Measurements from ENCODE around the gene GPSM1. TPM values are rescaled to one million over a fixed set of nuclear protein-coding genes. Genes with fewer than 3 reads are reported as not detected.

The GPSM1 gene
- total and polyA plus RNA-seq, 9 of the 15 experiments (the other 6 are each of a cell fraction or from before 2014, with no cell fraction given): 0.04 to 14.2 (median 3.1) TPM

DNA sequence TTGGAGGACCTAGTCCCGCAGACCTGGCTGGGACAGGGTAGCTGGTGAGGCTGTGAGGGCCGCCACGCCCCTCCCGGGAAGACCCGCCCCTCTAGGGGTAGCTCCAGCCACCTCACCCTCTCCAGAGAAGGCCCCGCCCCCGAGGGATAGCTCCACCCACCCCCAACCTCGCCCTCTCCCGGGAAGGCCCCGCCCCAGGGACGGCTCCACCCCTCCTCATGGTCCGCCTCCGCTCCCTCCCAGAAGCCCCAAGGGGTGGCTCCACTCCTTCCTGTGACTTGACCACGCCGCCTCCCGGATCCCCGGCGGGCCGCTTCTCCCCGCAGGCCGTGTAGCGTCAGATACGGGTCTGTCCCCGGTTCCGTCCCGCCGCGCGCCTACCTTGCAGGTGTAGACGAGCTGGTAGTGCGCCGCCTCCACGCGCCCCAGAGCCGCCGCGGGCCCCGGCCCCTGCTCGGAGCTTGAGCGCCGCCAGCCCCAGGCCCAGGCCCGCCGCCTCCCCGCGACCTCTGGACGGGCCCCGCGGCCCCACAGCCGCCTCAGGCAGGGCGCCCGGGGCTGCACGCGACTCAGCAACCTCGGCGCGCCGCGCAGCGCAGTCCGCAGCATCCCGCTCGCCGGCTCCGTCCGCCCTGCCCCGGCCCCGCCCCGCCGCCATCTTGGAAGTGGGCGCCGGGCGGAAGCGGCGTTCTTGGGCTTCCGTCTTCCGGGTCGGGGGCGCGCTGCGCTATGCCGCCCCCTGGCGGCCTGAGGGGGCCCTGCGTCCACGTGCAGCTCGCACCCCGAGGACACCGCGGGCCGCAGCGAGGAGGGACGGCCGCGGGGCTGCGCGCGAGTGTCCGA, 36.0 kb downstream of the GPSM1 start, which contains the start of gene DNLZ (continued):
- TF ChIP-seq HLTF (IDR thresholded peaks at IDR 0.05): no peak
- TF ChIP-seq ZBTB33 (CRISPR knock-in tag; IDR thresholded peaks at IDR 0.05): peak; percentile 91
- TF ChIP-seq ZNF24 (IDR thresholded peaks at IDR 0.05): no peak; the same call in 1 of the 2 replicates
- TF ChIP-seq ZKSCAN8 (CRISPR knock-in tag; IDR thresholded peaks at IDR 0.05): no peak
- TF ChIP-seq PHF8 (IDR thresholded peaks at IDR 0.05; ENCODE audit: borderline replicate concordance, low read length): peak; percentile 88; the same call in 1 of the 2 replicates
- 0 out of 2 replicates have a peak, but pooled peaks have one; percentile 12 for TF ChIP-seq ZNF695 (CRISPR knock-in tag; IDR thresholded peaks at IDR 0.05)
- TF ChIP-seq DDX20 (tag; IDR thresholded peaks at IDR 0.05; ENCODE audit: low read depth): no peak
- TF ChIP-seq RNF2 (IDR thresholded peaks at IDR 0.05): peak; percentile 91; the same call in 1 of the 2 replicates
- TF ChIP-seq ZNF436 (CRISPR knock-in tag; IDR thresholded peaks at IDR 0.05): no peak
- no peak for TF ChIP-seq RAD51 (IDR thresholded peaks at IDR 0.05; ENCODE audit: borderline replicate concordance, low read depth)
- TF ChIP-seq KHSRP (IDR thresholded peaks at IDR 0.05): no peak
- 0 out of 2 replicates have a peak, but pooled peaks have one; percentile 63 for TF ChIP-seq KLF13 (tag; IDR thresholded peaks at IDR 0.05; ENCODE audit: borderline replicate concordance, low read depth)
- TF ChIP-seq, protein P1, sequence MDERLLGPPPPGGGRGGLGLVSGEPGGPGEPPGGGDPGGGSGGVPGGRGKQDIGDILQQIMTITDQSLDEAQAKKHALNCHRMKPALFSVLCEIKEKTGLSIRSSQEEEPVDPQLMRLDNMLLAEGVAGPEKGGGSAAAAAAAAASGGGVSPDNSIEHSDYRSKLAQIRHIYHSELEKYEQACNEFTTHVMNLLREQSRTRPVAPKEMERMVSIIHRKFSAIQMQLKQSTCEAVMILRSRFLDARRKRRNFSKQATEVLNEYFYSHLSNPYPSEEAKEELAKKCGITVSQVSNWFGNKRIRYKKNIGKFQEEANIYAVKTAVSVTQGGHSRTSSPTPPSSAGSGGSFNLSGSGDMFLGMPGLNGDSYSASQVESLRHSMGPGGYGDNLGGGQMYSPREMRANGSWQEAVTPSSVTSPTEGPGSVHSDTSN (CRISPR knock-in tag; IDR thresholded peaks at IDR 0.05; ENCODE audit: low read depth): no peak
- TF ChIP-seq, protein P1 (tag; conservative IDR thresholded peaks at IDR 0.05; ENCODE audit: low read depth): no peak
- TF ChIP-seq, protein P2, sequence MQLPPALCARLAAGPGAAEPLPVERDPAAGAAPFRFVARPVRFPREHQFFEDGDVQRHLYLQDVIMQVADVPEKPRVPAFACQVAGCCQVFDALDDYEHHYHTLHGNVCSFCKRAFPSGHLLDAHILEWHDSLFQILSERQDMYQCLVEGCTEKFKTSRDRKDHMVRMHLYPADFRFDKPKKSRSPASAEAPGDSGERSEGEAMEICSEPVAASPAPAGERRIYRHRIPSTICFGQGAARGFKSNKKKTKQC (CRISPR knock-in tag; IDR thresholded peaks at IDR 0.05): peak; percentile 96
- no peak for TF ChIP-seq MCM7 (IDR thresholded peaks at IDR 0.05)
- TF ChIP-seq ZBED1 (IDR thresholded peaks at IDR 0.05): peak; percentile 21
- no peak; a peak in 1 of 4 replicates for TF ChIP-seq CSDE1 (IDR thresholded peaks at IDR 0.05)
- peak; percentile 48 for TF ChIP-seq TEAD4 (IDR thresholded peaks at IDR 0.05; ENCODE audit: low read length)
- TF ChIP-seq TEAD4 (CRISPR knock-in tag; IDR thresholded peaks at IDR 0.05; ENCODE audit: borderline replicate concordance): no peak
- TF ChIP-seq CREM (IDR thresholded peaks at IDR 0.05; ENCODE audit: low read depth): peak; percentile 87
- TF ChIP-seq ZBTB26 (CRISPR knock-in tag; IDR thresholded peaks at IDR 0.05): no peak
- TF ChIP-seq, protein P3, sequence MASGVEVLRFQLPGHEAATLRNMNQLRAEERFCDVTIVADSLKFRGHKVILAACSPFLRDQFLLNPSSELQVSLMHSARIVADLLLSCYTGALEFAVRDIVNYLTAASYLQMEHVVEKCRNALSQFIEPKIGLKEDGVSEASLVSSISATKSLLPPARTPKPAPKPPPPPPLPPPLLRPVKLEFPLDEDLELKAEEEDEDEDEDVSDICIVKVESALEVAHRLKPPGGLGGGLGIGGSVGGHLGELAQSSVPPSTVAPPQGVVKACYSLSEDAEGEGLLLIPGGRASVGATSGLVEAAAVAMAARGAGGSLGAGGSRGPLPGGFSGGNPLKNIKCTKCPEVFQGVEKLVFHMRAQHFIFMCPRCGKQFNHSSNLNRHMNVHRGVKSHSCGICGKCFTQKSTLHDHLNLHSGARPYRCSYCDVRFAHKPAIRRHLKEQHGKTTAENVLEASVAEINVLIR (CRISPR knock-in tag; IDR thresholded peaks at IDR 0.05): peak; percentile 54; the same call in 1 of the 2 replicates

Data from K562 (cell line).